Right cardiac atrium (tissue), 5 donors: ENCODE data around the gene SLC41A3. TPM values are rescaled to one million over a fixed set of nuclear protein-coding genes. Genes with fewer than 3 reads are reported as not detected.

Experiments
- ATAC-seq, 2 donors: fragments of 200-7000 bp; cut with Tn5 transposase; one replicate each; pipeline versions ENCODE4 v1.8.0 to v1.9.1; 2020; ENCODE audit warnings: moderate library complexity in 2 of 2, mild to moderate bottlenecking in 1 of 2
- DNase-seq, 3 donors: peaks; one replicate each; pipeline ENCODE4 v3.0.0-alpha.2; 2020
- H3K27ac ChIP-seq: one replicate; pipeline ENCODE4 v1.5.1; 2013; ENCODE audit warnings: mild to moderate bottlenecking, low read length, control low read depth, moderate library complexity
- H3K27me3 ChIP-seq: one replicate; pipeline ENCODE4 v1.6.1; 2013; ENCODE audit not compliant: control insufficient read depth, insufficient read depth
- H3K4me1 ChIP-seq: one replicate; pipeline ENCODE4 v1.6.1; 2013; ENCODE audit warnings: low read length; ENCODE audit not compliant: control insufficient read depth, insufficient read depth
- H3K4me3 ChIP-seq: one replicate; pipeline ENCODE4 v1.5.1; 2013; ENCODE audit warnings: low read length, control low read depth
- H3K9me3 ChIP-seq: one replicate; pipeline ENCODE4 v1.6.1; 2013; ENCODE audit warnings: low read length; ENCODE audit not compliant: control insufficient read depth
- WGBS: extraction: QIAGEN DNeasy Blood & Tissue Kit; methylation state at CpG from one replicate; pipeline ENCODE4 v1.1.7; 2013; 5-methylcytosine and 5-hydroxymethylcytosine counted together
- intact Hi-C, 4 donors: fragments of 100-400 bp; cut with DNase I; formaldehyde crosslinking; loops; one replicate each; pipeline versions ENCODE4 v1.11.0 to v1.14.0; 2022 to 2023
- long read RNA-seq, 4 donors: library from polyadenylated mRNA; unstranded; transcript quantifications; one replicate each; pipeline ENCODE4 v2.0.0, GENCODE V29; 2020 to 2021
- polyA plus RNA-seq: library from polyadenylated mRNA; stranded (reverse); fragments of 200-250 nt; gene quantifications from one replicate; pipeline ENCODE4 v1.2.3, GENCODE V29; 2013
- total RNA-seq, 4 donors: library from RNA; stranded (reverse); fragmentation: NEBNext Ultra II Directional; extraction: Animal tissue kit (Norgen Biotek cat#: 25700); gene quantifications; one replicate each; pipeline ENCODE4 v1.2.1, GENCODE V29; 2021
- donor health status: healthy with polysubstance abuse.
- donor health status: DM: no; HTN: yes; CAD: no.
- donor health status: DM: no; HTN: no; CAD: no.
- donor health status: DM: no; HTN: yes; CAD: no; lungs with severe emphysema.
- donor health status: DM: yes; HTN: yes; CAD: no.

Gene SLC41A3
- 10 to 100 TPM; 30.9 to 38.9 (median 37.0) TPM for total RNA-seq
- 25.6 TPM for polyA plus RNA-seq
- long read RNA-seq, donor 1, transcript SLC41A3-203 (11 exons, 2,169 nt): major isoform, 33 of 69 reads
- long read RNA-seq, donor 1, partial matches to known transcripts: 17 of 69 reads
- long read RNA-seq, donor 1, other reads (novel, unspliced or antisense): 14 of 69 reads
- long read RNA-seq, donor 2, transcript SLC41A3-203 (11 exons, 2,169 nt): major isoform, 28 of 43 reads
- long read RNA-seq, donor 2, partial matches to known transcripts: 6 of 43 reads
- long read RNA-seq, donor 2, other reads (novel, unspliced or antisense): 7 of 43 reads
- long read RNA-seq, donor 3, transcript SLC41A3-201 (12 exons, 1,797 nt): minor isoform, 13 of 142 reads
- long read RNA-seq, donor 3, transcript SLC41A3-203 (11 exons, 2,169 nt): major isoform, 57 of 142 reads
- long read RNA-seq, donor 3, partial matches to known transcripts: 34 of 142 reads
- long read RNA-seq, donor 3, other reads (novel, unspliced or antisense): 36 of 142 reads
- long read RNA-seq, donor 4, transcript SLC41A3-203 (11 exons, 2,169 nt): major isoform, 24 of 49 reads
- long read RNA-seq, donor 4, partial matches to known transcripts: 15 of 49 reads
- long read RNA-seq, donor 4, other reads (novel, unspliced or antisense): 5 of 49 reads

- intact Hi-C loops: loop anchor here in 1 of 4 donors (5.0 kb wide), 1 partner anchor 92 kb away; no protein-coding TSS in a partner anchor
- DNase-seq: peak; percentile 93 to 97 (median 97)
- H3K9me3 ChIP-seq: no peaks in the 10 kb centered on the region
- H3K27me3 ChIP-seq: no peaks in the 10 kb centered on the region
- H3K4me3 ChIP-seq: peak within 1 kb of the TSS; percentile 89
- peak within 1 kb of the TSS; percentile 38 for H3K27ac ChIP-seq
- peak; percentile 99 for ATAC-seq
- H3K4me1 ChIP-seq: no peaks in the 10 kb centered on the region
- under 1% methylated on average over 72 of the region's 72 CpGs for WGBS
Observed at GRCh38 chr3:126083913-126084767, at the start of gene SLC41A3. Gene SLC41A3 (minus strand): TSS chr3:126084124. CDS start chr3:126068219, 15,905 bp downstream.

GRCh38 chr3:126133606-126134005, 49.7 kb upstream of the SLC41A3 start:
- DNase-seq: peak in 1 of 3 donors; percentile 21
- intact Hi-C loops: loop anchor here (2.0 to 10.0 kb wide), 5 partner anchors 61 to 261 kb away; partner anchors contain the start of gene CFAP100 (in 1 of the 4)
- H3K27ac ChIP-seq: no peak overlapping the region
- no peaks in the 10 kb centered on the region for H3K9me3 ChIP-seq
- no peaks in the 10 kb centered on the region for H3K4me1 ChIP-seq
- 59% methylated on average over 6 of the region's 6 CpGs for WGBS
- ATAC-seq: no peak
- H3K4me3 ChIP-seq: no peak overlapping the region
- H3K27me3 ChIP-seq: no peaks in the 10 kb centered on the region

- 62% methylated on average over 14 of the region's 14 CpGs for WGBS
- intact Hi-C loops: loop anchor here (5.0 to 10.0 kb wide), 4 partner anchors 62 to 262 kb away; partner anchors contain the start of gene CFAP100 (in 1 of the 4)
- Histone ChIP-seq H3K4me1 (no peaks in the 10 kb centered on the region), H3K27ac (no peak overlapping the region), H3K9me3 (no peaks in the 10 kb centered on the region), H3K4me3 (no peak overlapping the region), H3K27me3 (no peaks in the 10 kb centered on the region)
- no peak for ATAC-seq
- peak in 1 of 3 donors; percentile 10 for DNase-seq
Observed at GRCh38 chr3:126132751-126133511, 49.0 kb upstream of the SLC41A3 start.

- H3K27ac ChIP-seq: no peak overlapping the region
- H3K4me3 ChIP-seq: no peak overlapping the region
- WGBS: 86% methylated on average over 16 of the region's 16 CpGs
- intact Hi-C loops: loop anchor here (5.0 to 10.0 kb wide), 4 partner anchors 63 to 263 kb away; partner anchors contain the start of gene CFAP100 (in 1 of the 4)
- DNase-seq (peak in 1 of 3 donors; percentile 39), ATAC-seq (no peak)
- H3K9me3 ChIP-seq: no peaks in the 10 kb centered on the region
- H3K27me3 ChIP-seq: no peaks in the 10 kb centered on the region
- H3K4me1 ChIP-seq: no peaks in the 10 kb centered on the region
Observed at GRCh38 chr3:126131881-126132750, 48.2 kb upstream of the SLC41A3 start.

GRCh38 chr3:126130981-126131745, 47.2 kb upstream of the SLC41A3 start:
- ATAC-seq (no peak), DNase-seq (peak in 1 of 3 donors; percentile 50)
- intact Hi-C loops: loop anchor here (5.0 to 10.0 kb wide), 4 partner anchors 64 to 264 kb away; partner anchors contain the start of gene CFAP100 (in 1 of the 4)
- Histone ChIP-seq H3K27me3 (no peaks in the 10 kb centered on the region), H3K4me1 (no peaks in the 10 kb centered on the region), H3K9me3 (no peaks in the 10 kb centered on the region), H3K4me3 (no peak overlapping the region), H3K27ac (no peak overlapping the region)
- WGBS: 89% methylated on average over 19 of the region's 19 CpGs

- no peaks in the 10 kb centered on the region for H3K4me1 ChIP-seq
- DNase-seq (peak in 1 of 3 donors; percentile 51), ATAC-seq (no peak)
- intact Hi-C loops: loop anchor here (5.0 to 10.0 kb wide), 4 partner anchors 65 to 265 kb away; partner anchors contain the start of gene CFAP100 (in 1 of the 4)
- H3K9me3 ChIP-seq: no peaks in the 10 kb centered on the region
- no peaks in the 10 kb centered on the region for H3K27me3 ChIP-seq
- no peak overlapping the region for H3K27ac ChIP-seq
- WGBS: 87% methylated on average over 15 of the region's 15 CpGs
- no peak overlapping the region for H3K4me3 ChIP-seq
Observed at GRCh38 chr3:126130081-126130855, 46.3 kb upstream of the SLC41A3 start.

GRCh38 chr3:126129398-126129891, 45.5 kb upstream of the SLC41A3 start:
- no peak overlapping the region for H3K4me3 ChIP-seq
- H3K27me3 ChIP-seq: no peaks in the 10 kb centered on the region
- WGBS: 66% methylated on average over 16 of the region's 16 CpGs
- H3K4me1 ChIP-seq: no peaks in the 10 kb centered on the region
- no peaks in the 10 kb centered on the region for H3K9me3 ChIP-seq
- DNase-seq (peak; percentile 38 to 72 (median 62)), ATAC-seq (peak; percentile 20 to 42)
- H3K27ac ChIP-seq: no peak overlapping the region
- intact Hi-C loops: no loop called here
